ENCODE results near the gene ZNF891.

The ZNF891 gene

DNA sequence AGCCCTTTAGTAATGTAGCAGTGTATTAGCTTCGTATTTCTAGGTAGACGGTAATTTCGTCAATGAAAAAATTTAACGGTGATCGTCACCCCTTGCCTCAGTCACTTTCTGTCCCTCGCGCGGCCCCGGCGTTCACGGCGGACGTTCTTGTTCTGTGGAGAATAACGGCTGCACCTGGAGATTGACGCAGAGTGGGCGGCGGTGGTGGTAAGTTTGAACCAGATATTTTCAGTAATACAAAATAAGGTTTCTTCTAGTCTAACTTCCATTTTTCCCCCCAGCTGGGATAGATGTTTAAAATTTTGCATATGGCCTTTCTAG, 694 bp upstream of the ZNF891 start:
- TF ChIP-seq, protein P1, sequence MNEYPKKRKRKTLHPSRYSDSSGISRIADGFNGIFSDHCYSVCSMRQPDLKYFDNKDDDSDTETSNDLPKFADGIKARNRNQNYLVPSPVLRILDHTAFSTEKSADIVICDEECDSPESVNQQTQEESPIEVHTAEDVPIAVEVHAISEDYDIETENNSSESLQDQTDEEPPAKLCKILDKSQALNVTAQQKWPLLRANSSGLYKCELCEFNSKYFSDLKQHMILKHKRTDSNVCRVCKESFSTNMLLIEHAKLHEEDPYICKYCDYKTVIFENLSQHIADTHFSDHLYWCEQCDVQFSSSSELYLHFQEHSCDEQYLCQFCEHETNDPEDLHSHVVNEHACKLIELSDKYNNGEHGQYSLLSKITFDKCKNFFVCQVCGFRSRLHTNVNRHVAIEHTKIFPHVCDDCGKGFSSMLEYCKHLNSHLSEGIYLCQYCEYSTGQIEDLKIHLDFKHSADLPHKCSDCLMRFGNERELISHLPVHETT (tag by site-specific recombination; IDR thresholded peaks at IDR 0.05) = 0 out of 2 replicates have a peak, but pooled peaks have one; percentile 48
- TF ChIP-seq ZNF623 (tag by site-specific recombination; IDR thresholded peaks at IDR 0.05) = 0 out of 2 replicates have a peak, but pooled peaks have one; percentile 21
- TF ChIP-seq ZNF501 (tag by site-specific recombination; IDR thresholded peaks at IDR 0.05) = 0 out of 2 replicates have a peak, but pooled peaks have one; percentile 18
- TF ChIP-seq ZBTB21 (tag by site-specific recombination; IDR thresholded peaks at IDR 0.05) = peak; percentile 61
- no peak for TF ChIP-seq ZNF776 (tag by site-specific recombination; IDR thresholded peaks at IDR 0.05; ENCODE audit: borderline replicate concordance)
- 0 out of 2 replicates have a peak, but pooled peaks have one; percentile 3 for TF ChIP-seq ZNF558 (tag by site-specific recombination; IDR thresholded peaks at IDR 0.05)
- no peak for TF ChIP-seq ZNF37A (tag by site-specific recombination; IDR thresholded peaks at IDR 0.05)
- peak; percentile 8; the same call in 1 of the 2 replicates for TF ChIP-seq ZNF169 (tag by site-specific recombination; IDR thresholded peaks at IDR 0.05)
- TF ChIP-seq ZNF658 (tag by site-specific recombination; IDR thresholded peaks at IDR 0.05) = no peak
- 0 out of 2 replicates have a peak, but pooled peaks have one; percentile 10 for TF ChIP-seq ZNF366 (tag by site-specific recombination; conservative IDR thresholded peaks at IDR 0.05)
- TF ChIP-seq ZFP69B (tag by site-specific recombination; IDR thresholded peaks at IDR 0.05) = 0 out of 2 replicates have a peak, but pooled peaks have one; percentile 60
- 0 out of 2 replicates have a peak, but pooled peaks have one; percentile 76 for TF ChIP-seq ZFP37 (tag by site-specific recombination; IDR thresholded peaks at IDR 0.05)
- TF ChIP-seq ZNF777 (tag by site-specific recombination; IDR thresholded peaks at IDR 0.05; ENCODE audit: borderline replicate concordance) = 0 out of 2 replicates have a peak, but pooled peaks have one; percentile 1
- TF ChIP-seq, protein P2, sequence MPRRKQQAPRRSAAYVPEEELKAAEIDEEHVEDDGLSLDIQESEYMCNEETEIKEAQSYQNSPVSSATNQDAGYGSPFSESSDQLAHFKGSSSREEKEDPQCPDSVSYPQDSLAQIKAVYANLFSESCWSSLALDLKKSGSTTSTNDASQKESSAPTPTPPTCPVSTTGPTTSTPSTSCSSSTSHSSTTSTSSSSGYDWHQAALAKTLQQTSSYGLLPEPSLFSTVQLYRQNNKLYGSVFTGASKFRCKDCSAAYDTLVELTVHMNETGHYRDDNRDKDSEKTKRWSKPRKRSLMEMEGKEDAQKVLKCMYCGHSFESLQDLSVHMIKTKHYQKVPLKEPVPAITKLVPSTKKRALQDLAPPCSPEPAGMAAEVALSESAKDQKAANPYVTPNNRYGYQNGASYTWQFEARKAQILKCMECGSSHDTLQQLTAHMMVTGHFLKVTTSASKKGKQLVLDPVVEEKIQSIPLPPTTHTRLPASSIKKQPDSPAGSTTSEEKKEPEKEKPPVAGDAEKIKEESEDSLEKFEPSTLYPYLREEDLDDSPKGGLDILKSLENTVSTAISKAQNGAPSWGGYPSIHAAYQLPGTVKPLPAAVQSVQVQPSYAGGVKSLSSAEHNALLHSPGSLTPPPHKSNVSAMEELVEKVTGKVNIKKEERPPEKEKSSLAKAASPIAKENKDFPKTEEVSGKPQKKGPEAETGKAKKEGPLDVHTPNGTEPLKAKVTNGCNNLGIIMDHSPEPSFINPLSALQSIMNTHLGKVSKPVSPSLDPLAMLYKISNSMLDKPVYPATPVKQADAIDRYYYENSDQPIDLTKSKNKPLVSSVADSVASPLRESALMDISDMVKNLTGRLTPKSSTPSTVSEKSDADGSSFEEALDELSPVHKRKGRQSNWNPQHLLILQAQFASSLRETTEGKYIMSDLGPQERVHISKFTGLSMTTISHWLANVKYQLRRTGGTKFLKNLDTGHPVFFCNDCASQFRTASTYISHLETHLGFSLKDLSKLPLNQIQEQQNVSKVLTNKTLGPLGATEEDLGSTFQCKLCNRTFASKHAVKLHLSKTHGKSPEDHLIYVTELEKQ (tag by site-specific recombination; IDR thresholded peaks at IDR 0.05; ENCODE audit: borderline replicate concordance) = 0 out of 2 replicates have a peak, but pooled peaks have one; percentile 4
- no peak for TF ChIP-seq ZNF214 (tag by site-specific recombination; IDR thresholded peaks at IDR 0.05; ENCODE audit: borderline replicate concordance)
- TF ChIP-seq ZNF548 (tag by site-specific recombination; IDR thresholded peaks at IDR 0.05) = no peak; the same call in 1 of the 2 replicates
- Histone ChIP-seq H3K4me1 (ENCODE audit: control insufficient read depth, insufficient read depth, low read length) (no peaks in the 10 kb centered on the region), H3K27ac (ENCODE audit: extremely low read depth, low read depth, low read length) (peak overlapping the region; percentile 95), H3K36me3 (ENCODE audit: control insufficient read depth in 2 of 2, insufficient read depth in 1 of 2, low read length in 2 of 2) (peaks cover 24 to 39% of the 10 kb centered on the region in 2 experiments), H3K4me3 (ENCODE audit: low read depth, low read length) (peak overlapping the region; percentile 65), H3K9me3 (ENCODE audit: control insufficient read depth, insufficient read depth, low read depth, low read length) (peaks cover 11% of the 10 kb centered on the region)
- ChIA-PET POLR2A (interaction anchor here (0.7 to 1.5 kb wide), 4 partner anchors 11 to 244 kb away, joined by 4 to 6 read pairs (median 5); partner anchors contain the start of genes CHFR and ZNF26), CTCF (no interaction called here)

DNA sequence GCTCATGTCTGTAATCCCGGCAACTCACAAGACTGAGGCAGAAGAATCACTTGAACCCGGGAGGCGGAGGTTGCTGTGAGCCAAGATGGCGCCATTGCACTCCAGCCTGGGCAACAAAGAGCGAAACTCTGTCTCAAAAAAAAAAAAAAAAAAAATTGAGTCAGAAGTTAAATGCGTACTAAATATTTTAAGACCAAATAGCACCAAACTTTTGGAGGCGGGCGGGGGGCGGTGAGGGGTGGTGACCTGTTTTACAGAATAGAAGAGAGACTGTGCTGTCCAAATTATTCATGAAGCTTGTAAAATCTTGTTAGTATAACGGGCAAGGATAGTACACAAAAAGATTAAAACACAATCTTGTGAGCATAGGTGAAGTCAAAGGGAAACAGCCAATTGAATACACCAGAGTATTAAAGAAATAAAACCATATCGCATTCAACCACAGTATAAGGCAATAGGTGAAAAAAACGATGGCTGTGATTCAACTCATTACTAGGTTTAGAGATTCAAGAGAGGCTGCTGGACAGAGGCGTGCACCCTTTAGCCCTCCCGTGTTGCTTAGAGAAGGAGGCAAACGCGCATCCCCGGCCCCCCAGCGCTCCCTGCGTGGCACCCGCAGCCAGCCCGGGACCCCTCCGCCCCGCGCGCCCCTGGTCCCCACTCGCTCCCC, 571 bp downstream of the ZNF891 start:
- TF ChIP-seq ZFP41 (tag by site-specific recombination; IDR thresholded peaks at IDR 0.05; ENCODE audit: borderline replicate concordance) (no peak), ZNF324 (tag by site-specific recombination; IDR thresholded peaks at IDR 0.05) (0 out of 2 replicates have a peak, but pooled peaks have one; percentile 32), ZNF501 (tag by site-specific recombination; IDR thresholded peaks at IDR 0.05) (0 out of 2 replicates have a peak, but pooled peaks have one; percentile 33), ZNF48 (tag by site-specific recombination; IDR thresholded peaks at IDR 0.05) (no peak)
- TF ChIP-seq, protein P3, sequence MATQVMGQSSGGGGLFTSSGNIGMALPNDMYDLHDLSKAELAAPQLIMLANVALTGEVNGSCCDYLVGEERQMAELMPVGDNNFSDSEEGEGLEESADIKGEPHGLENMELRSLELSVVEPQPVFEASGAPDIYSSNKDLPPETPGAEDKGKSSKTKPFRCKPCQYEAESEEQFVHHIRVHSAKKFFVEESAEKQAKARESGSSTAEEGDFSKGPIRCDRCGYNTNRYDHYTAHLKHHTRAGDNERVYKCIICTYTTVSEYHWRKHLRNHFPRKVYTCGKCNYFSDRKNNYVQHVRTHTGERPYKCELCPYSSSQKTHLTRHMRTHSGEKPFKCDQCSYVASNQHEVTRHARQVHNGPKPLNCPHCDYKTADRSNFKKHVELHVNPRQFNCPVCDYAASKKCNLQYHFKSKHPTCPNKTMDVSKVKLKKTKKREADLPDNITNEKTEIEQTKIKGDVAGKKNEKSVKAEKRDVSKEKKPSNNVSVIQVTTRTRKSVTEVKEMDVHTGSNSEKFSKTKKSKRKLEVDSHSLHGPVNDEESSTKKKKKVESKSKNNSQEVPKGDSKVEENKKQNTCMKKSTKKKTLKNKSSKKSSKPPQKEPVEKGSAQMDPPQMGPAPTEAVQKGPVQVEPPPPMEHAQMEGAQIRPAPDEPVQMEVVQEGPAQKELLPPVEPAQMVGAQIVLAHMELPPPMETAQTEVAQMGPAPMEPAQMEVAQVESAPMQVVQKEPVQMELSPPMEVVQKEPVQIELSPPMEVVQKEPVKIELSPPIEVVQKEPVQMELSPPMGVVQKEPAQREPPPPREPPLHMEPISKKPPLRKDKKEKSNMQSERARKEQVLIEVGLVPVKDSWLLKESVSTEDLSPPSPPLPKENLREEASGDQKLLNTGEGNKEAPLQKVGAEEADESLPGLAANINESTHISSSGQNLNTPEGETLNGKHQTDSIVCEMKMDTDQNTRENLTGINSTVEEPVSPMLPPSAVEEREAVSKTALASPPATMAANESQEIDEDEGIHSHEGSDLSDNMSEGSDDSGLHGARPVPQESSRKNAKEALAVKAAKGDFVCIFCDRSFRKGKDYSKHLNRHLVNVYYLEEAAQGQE (tag by site-specific recombination; IDR thresholded peaks at IDR 0.05) = peak; percentile 92
- peaks cover 24 to 33% of the 10 kb centered on the region in 2 experiments for H3K36me3 ChIP-seq (ENCODE audit: control insufficient read depth in 2 of 2, insufficient read depth in 1 of 2, low read length in 2 of 2)
- no peaks in the 10 kb centered on the region for H3K4me1 ChIP-seq (ENCODE audit: control insufficient read depth, insufficient read depth, low read length)
- H3K9me3 ChIP-seq (ENCODE audit: control insufficient read depth, insufficient read depth, low read depth, low read length) = peaks cover 11% of the 10 kb centered on the region
- peak overlapping the region; percentile 95 for H3K27ac ChIP-seq (ENCODE audit: extremely low read depth, low read depth, low read length)
- peak overlapping the region; percentile 65 for H3K4me3 ChIP-seq (ENCODE audit: low read depth, low read length)
- CTCF ChIA-PET = no interaction called here
- POLR2A ChIA-PET = interaction anchor here (0.7 to 1.5 kb wide), 6 partner anchors 48 to 300 kb away, joined by 3 to 12 read pairs (median 6); partner anchors contain the start of genes CHFR, GOLGA3, ZNF26 and ZNF268

All from HEK293 (cell line).